H1 (cell line): ENCODE measurements around the gene CORO7. TPM values are rescaled to one million over a fixed set of nuclear protein-coding genes. Genes with fewer than 3 reads are reported as not detected.

Experiments used
- BACH1 ChIP-seq: IDR thresholded peaks from 2 replicates; pipeline ENCODE4 v1.6.1; 2012; ENCODE audit warnings: low read length, improper control_type of control experiment
- GABPA ChIP-seq: IDR thresholded peaks from 2 replicates; pipeline ENCODE4 v1.6.1; 2011; ENCODE audit warnings: mild to moderate bottlenecking, low read length, moderate library complexity, borderline replicate concordance; ENCODE audit not compliant: insufficient read depth
- polyA plus RNA-seq, 7 experiments: library from polyadenylated mRNA; depleted of rRNA in 3 of 7; stranded (reverse) in 5 of 7; unstranded in 2 of 7; fragments of >200 nt in 5 of 7; fragments of 200-250 nt in 2 of 7; gene quantifications; 1 replicate in 5 of 7; 2 replicates in 1 of 7; 4 replicates in 1 of 7; pipeline versions ENCODE4 v1.2.1 to v1.2.3, GENCODE V29; 2011 to 2013; ENCODE audit warnings: missing spikeins in 2 of 7, mixed read lengths in 2 of 7
- total RNA-seq: library from RNA; stranded (reverse); fragmentation: NEBNext Ultra II Directional; extraction: Animal tissue kit (Norgen Biotek cat#: 25700); gene quantifications from 2 replicates; pipeline ENCODE4 v1.2.1, GENCODE V29; 2021

The CORO7 gene
- total and polyA plus RNA-seq, 2 of the 8 experiments (the other 6 are each of a cell fraction or from before 2014, with no cell fraction given): 25.2 to 29.8 TPM

GRCh38 chr16:4402439-4403132 lies 13.8 kb downstream of the CORO7 start (continued):
- TF ChIP-seq GABPA (peak; percentile 78; the same call in 1 of the 2 replicates), BACH1 (no peak)
